Measurements from ENCODE around the gene NTPCR. TPM values are rescaled to one million over a fixed set of nuclear protein-coding genes. Genes with fewer than 3 reads are reported as not detected.

NTPCR gene
- total and polyA plus RNA-seq, 4 experiments from 2014 or later, result 16.0 to 61.6 (median 24.3) TPM

DNA sequence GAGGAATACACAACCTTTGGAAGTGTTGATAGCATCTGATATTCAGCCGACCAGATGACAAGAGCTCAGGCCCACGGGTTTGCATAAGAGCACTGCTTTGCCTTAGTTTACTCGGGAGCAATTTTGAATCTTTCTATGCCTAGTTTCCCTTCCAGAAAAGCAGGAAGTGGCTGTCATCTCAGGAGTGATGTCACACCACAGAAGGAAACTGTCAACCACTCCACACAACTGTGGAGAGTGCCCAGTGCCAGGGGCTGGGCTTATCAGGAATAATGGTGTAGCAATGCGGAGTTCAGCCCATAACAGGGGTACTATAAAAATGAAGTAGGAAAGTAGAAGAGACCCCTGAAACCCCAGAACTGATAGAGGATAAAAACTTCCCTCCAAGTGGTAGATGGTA lies 28.4 kb downstream of the NTPCR start:
- Mint-ChIP-seq H3K9me3 (peaks cover under 1 to 7% (median 4%) of the 10 kb centered on the region in 8 donors), H3K27me3 (no peaks in the 10 kb centered on the region), H3K27ac (peak overlapping the region in 2 of 7 donors; percentile 32 to 59), H3K4me1 (peaks cover 9 to 20% (median 13%) of the 10 kb centered on the region in 4 donors), H3K36me3 (peaks cover 31 to 34% of the 10 kb centered on the region in 2 donors), H3K4me3 (peak overlapping the region in 1 of 8 donors; percentile 52)
- Histone ChIP-seq H3K4me1 (ENCODE audit: insufficient read depth, low read length) (peaks cover 17% of the 10 kb centered on the region), H3K27me3 (ENCODE audit: insufficient read depth, low read length) (no peaks in the 10 kb centered on the region), H3K27ac (ENCODE audit: low read depth, low read length) (no peak overlapping the region), H3K4me3 (ENCODE audit: low read length in 2 of 2) (no peak overlapping the region), H3K9me3 (ENCODE audit: control insufficient read depth in 1 of 2, low read length in 2 of 2) (no peaks in the 10 kb centered on the region), H3K36me3 (ENCODE audit: insufficient read depth, low read length) (peaks cover 9% of the 10 kb centered on the region)
- intact Hi-C loops (cut with micrococcal nuclease), result no loop called here
- POLR2A ChIA-PET (ENCODE audit: partially characterized antibody), result interaction anchor here (0.8 kb wide), 1 partner anchor 13 kb away, joined by 3 read pairs; no protein-coding TSS in a partner anchor
- no peak for DNase-seq
- CTCF ChIA-PET (ENCODE audit: partially characterized antibody), result no interaction called here

DNA sequence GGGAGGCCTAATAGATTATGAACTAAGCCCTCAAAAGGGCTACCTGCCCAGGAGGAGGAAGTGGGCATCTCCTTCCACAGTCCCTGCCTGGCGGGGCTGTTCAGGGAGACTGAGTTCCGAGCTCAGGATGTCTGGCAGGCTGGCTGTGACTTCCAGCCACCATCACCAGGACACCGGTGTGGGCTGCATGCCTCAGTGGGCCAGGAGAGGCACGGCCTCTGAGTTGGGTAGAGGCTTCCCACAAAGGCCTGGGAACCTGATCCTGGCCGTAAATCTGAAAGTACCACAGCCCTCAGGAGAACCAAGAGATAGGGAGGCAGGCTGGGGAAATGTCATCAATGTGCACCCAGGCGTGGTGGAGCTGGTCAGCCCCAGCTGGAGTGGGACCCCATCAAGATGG lies 29.1 kb downstream of the NTPCR start:
- H3K4me3 ChIP-seq (ENCODE audit: low read length in 2 of 2), result no peak overlapping the region
- ChIA-PET POLR2A (ENCODE audit: partially characterized antibody) (no interaction called here), CTCF (ENCODE audit: partially characterized antibody) (no interaction called here)
- no peaks in the 10 kb centered on the region for H3K27me3 ChIP-seq (ENCODE audit: insufficient read depth, low read length)
- peaks cover 17% of the 10 kb centered on the region for H3K4me1 ChIP-seq (ENCODE audit: insufficient read depth, low read length)
- Mint-ChIP-seq H3K4me1 (peaks cover 9 to 20% (median 13%) of the 10 kb centered on the region in 4 donors), H3K9me3 (peaks cover 0 to 6% (median 0%) of the 10 kb centered on the region in 8 donors), H3K27ac (peak overlapping the region in 1 of 7 donors; percentile 17), H3K27me3 (no peaks in the 10 kb centered on the region), H3K36me3 (peaks cover 28 to 31% of the 10 kb centered on the region in 2 donors), H3K4me3 (no peak overlapping the region)
- no peak overlapping the region for H3K27ac ChIP-seq (ENCODE audit: low read depth, low read length)
- intact Hi-C loops (cut with micrococcal nuclease), result no loop called here
- DNase-seq, result no peak
- H3K9me3 ChIP-seq (ENCODE audit: control insufficient read depth in 1 of 2, low read length in 2 of 2), result no peaks in the 10 kb centered on the region
- H3K36me3 ChIP-seq (ENCODE audit: insufficient read depth, low read length), result peaks cover 9% of the 10 kb centered on the region

- peaks cover 12% of the 10 kb centered on the region for H3K36me3 ChIP-seq (ENCODE audit: insufficient read depth, low read length)
- no peaks in the 10 kb centered on the region for H3K27me3 Mint-ChIP-seq
- peaks cover 9 to 20% (median 13%) of the 10 kb centered on the region in 4 donors for H3K4me1 Mint-ChIP-seq
- ChIA-PET POLR2A (ENCODE audit: partially characterized antibody) (no interaction called here), CTCF (ENCODE audit: partially characterized antibody) (interaction anchor here (0.9 kb wide), 1 partner anchor 57 kb away, joined by 3 read pairs; no protein-coding TSS in a partner anchor)
- peak overlapping the region in 2 of 7 donors; percentile 11 to 20 for H3K27ac Mint-ChIP-seq
- no peak overlapping the region for H3K4me3 ChIP-seq (ENCODE audit: low read length in 2 of 2)
- no peak overlapping the region for H3K4me3 Mint-ChIP-seq
- H3K27ac ChIP-seq (ENCODE audit: low read depth, low read length), result no peak overlapping the region
- peaks cover 26 to 27% of the 10 kb centered on the region in 2 donors for H3K36me3 Mint-ChIP-seq
- no peaks in the 10 kb centered on the region for H3K9me3 Mint-ChIP-seq
- peaks cover 17% of the 10 kb centered on the region for H3K4me1 ChIP-seq (ENCODE audit: insufficient read depth, low read length)
- no peak for DNase-seq
- H3K27me3 ChIP-seq (ENCODE audit: insufficient read depth, low read length), result no peaks in the 10 kb centered on the region
- intact Hi-C loops (cut with micrococcal nuclease), result no loop called here
- H3K9me3 ChIP-seq (ENCODE audit: control insufficient read depth in 1 of 2, low read length in 2 of 2), result no peaks in the 10 kb centered on the region
Measured at GRCh38 chr1:232980355-232980978, 30.1 kb downstream of the NTPCR start.

GRCh38 chr1:232980986-232981560 lies 30.7 kb downstream of the NTPCR start:
- no peak overlapping the region for H3K27ac ChIP-seq (ENCODE audit: low read depth, low read length)
- Mint-ChIP-seq H3K27me3 (no peaks in the 10 kb centered on the region), H3K4me1 (peaks cover 9 to 20% (median 13%) of the 10 kb centered on the region in 4 donors), H3K9me3 (no peaks in the 10 kb centered on the region), H3K36me3 (peaks cover 26 to 29% of the 10 kb centered on the region in 2 donors), H3K4me3 (no peak overlapping the region), H3K27ac (no peak overlapping the region)
- no peak for DNase-seq
- H3K36me3 ChIP-seq (ENCODE audit: insufficient read depth, low read length), result peaks cover 15% of the 10 kb centered on the region
- CTCF ChIA-PET (ENCODE audit: partially characterized antibody), result interaction anchor here (0.9 kb wide), 1 partner anchor 57 kb away, joined by 3 read pairs; no protein-coding TSS in a partner anchor
- intact Hi-C loops (cut with micrococcal nuclease), result no loop called here
- H3K9me3 ChIP-seq (ENCODE audit: control insufficient read depth in 1 of 2, low read length in 2 of 2), result no peaks in the 10 kb centered on the region
- no peak overlapping the region for H3K4me3 ChIP-seq (ENCODE audit: low read length in 2 of 2)
- POLR2A ChIA-PET (ENCODE audit: partially characterized antibody), result no interaction called here
- H3K4me1 ChIP-seq (ENCODE audit: insufficient read depth, low read length), result peaks cover 17% of the 10 kb centered on the region
- H3K27me3 ChIP-seq (ENCODE audit: insufficient read depth, low read length), result no peaks in the 10 kb centered on the region

DNA sequence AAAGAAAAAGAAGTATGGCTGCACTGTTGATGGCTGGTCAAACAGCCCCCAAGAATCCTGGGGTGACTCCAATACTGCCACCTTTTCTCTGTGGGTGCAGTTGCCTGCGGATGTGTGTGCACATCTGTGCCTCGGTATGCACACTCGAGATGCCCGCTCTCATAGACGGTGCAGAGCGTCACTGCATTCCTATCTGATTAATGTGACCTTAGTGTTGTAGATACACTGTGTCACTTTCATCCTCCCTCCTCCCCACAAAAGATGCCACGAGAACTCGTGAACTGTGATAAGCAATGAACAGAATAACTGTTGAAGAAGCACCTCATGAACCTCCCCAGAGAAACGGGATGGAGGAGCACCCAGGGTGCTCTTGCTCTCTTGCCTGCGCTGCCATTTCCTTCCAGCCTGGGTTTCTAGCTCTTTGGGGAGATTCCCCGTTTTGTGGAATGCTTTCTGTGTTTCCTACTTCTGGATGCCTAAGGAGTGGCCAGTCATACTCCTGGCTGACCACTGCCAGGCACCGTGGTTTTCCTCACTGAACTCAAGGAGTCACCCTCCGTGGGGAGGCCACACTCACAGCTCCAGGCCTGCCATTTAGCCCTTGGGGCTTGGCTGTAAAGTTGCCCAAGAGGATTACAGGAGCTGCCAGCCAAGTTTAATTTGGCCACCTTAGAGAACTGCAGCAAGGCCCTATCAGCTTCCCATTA lies 32.0 kb downstream of the NTPCR start:
- Histone ChIP-seq H3K27me3 (ENCODE audit: insufficient read depth, low read length) (no peaks in the 10 kb centered on the region), H3K27ac (ENCODE audit: low read depth, low read length) (no peak overlapping the region), H3K4me3 (ENCODE audit: low read length in 2 of 2) (no peak overlapping the region), H3K9me3 (ENCODE audit: control insufficient read depth in 1 of 2, low read length in 2 of 2) (no peaks in the 10 kb centered on the region), H3K36me3 (ENCODE audit: insufficient read depth, low read length) (peaks cover 6% of the 10 kb centered on the region), H3K4me1 (ENCODE audit: insufficient read depth, low read length) (peaks cover 17% of the 10 kb centered on the region)
- no peak for DNase-seq
- Mint-ChIP-seq H3K9me3 (no peaks in the 10 kb centered on the region), H3K4me1 (peaks cover 7 to 16% (median 12%) of the 10 kb centered on the region in 4 donors), H3K36me3 (peaks cover 23 to 24% of the 10 kb centered on the region in 2 donors), H3K4me3 (peak overlapping the region in 1 of 8 donors; percentile 29), H3K27me3 (no peaks in the 10 kb centered on the region), H3K27ac (no peak overlapping the region)
- intact Hi-C loops (cut with micrococcal nuclease), result no loop called here
- ChIA-PET POLR2A (ENCODE audit: partially characterized antibody) (interaction anchor here (1.2 kb wide), 1 partner anchor 8 kb away, joined by 3 read pairs; no protein-coding TSS in a partner anchor), CTCF (ENCODE audit: partially characterized antibody) (no interaction called here)

DNA sequence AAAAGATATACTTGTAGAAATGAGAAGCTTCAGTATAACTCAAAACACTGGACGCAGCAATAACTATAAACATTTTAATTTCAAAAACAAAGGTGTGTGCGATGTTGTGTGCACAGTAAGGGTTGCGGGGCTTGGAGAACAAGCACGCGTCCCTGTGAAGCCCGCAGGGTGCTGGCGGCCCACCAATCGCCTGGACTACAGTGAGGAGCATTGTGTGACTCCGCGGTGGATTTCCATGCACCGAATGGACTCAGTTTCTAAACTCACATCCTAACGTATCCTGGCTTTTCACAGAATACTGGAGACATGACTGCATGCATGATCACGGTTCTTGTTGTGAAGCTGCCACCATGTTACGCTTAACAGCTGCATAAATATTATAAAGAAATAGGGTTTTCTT lies 33.0 kb downstream of the NTPCR start:
- intact Hi-C loops (cut with micrococcal nuclease), result no loop called here
- Histone ChIP-seq H3K4me1 (ENCODE audit: insufficient read depth, low read length) (peaks cover 7% of the 10 kb centered on the region), H3K27ac (ENCODE audit: low read depth, low read length) (no peak overlapping the region), H3K9me3 (ENCODE audit: control insufficient read depth in 1 of 2, low read length in 2 of 2) (no peaks in the 10 kb centered on the region), H3K27me3 (ENCODE audit: insufficient read depth, low read length) (no peaks in the 10 kb centered on the region), H3K36me3 (ENCODE audit: insufficient read depth, low read length) (peaks cover 6% of the 10 kb centered on the region), H3K4me3 (ENCODE audit: low read length in 2 of 2) (no peak overlapping the region)
- ChIA-PET POLR2A (ENCODE audit: partially characterized antibody) (no interaction called here), CTCF (ENCODE audit: partially characterized antibody) (no interaction called here)
- Mint-ChIP-seq H3K4me3 (no peak overlapping the region), H3K4me1 (peaks cover under 1 to 8% (median 4%) of the 10 kb centered on the region in 4 donors), H3K36me3 (peaks cover 21 to 22% of the 10 kb centered on the region in 2 donors), H3K27me3 (no peaks in the 10 kb centered on the region), H3K9me3 (no peaks in the 10 kb centered on the region), H3K27ac (no peak overlapping the region)
- no peak for DNase-seq

All from CD4-positive, alpha-beta memory T cell (primary cell).